GM19043 (cell line): ENCODE data around the gene NUP205.
"Not testable (repeated sequence)": the region's sequence is repeated elsewhere in the genome, so short reads cannot be mapped to it uniquely, and the experiment has no call there.

Source experiments
- ATAC-seq: cut with Tn5 transposase; IDR thresholded peaks from one replicate; pipeline ENCODE4 v1.9.1; 2021; ENCODE audit warnings: low read depth; ENCODE audit not compliant: unreplicated experiment

The NUP205 gene

GRCh38 chr7:135690566-135690965, 132.8 kb downstream of the NUP205 start:
- ATAC-seq: no peak

DNA sequence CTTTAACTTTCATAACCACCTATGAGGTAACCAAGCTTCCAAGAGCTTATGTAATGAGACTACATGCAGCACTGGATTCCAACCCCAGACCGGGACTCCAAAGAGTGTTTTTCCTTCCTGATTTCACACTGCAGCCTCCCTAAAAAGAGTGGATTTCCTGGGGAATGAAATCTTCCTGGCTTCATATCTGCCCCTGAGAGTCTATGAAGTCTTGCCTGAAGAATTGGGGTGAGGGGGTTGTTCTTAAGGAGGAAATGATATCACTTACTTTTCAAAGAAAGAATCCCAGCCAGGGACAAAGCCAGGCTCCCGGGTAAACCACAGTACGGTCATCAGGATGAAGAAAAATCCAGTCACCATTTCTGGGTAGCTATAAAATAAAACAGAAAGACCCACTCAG, 134.3 kb downstream of the NUP205 start:
- no peak for ATAC-seq

DNA sequence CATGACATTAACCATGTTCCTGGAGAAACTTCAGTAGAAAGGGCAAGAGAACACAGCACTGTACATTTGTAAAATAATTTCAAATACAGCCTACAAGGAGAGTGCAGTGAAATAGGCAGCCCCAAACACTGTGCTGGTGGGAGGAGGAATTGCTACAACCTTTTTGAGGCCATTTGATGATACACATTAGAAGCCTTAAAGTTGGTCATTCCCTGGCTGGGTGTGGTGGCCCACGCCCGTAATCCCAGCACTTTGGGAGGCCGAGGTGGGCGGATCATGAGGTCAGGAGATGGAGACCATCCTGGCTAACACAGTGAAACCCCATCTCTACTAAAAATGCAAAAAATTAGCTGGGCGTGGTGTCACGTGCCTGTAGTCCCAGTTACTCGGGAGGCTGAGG, 134.9 kb downstream of the NUP205 start:
- ATAC-seq: not testable (repeated sequence)

DNA sequence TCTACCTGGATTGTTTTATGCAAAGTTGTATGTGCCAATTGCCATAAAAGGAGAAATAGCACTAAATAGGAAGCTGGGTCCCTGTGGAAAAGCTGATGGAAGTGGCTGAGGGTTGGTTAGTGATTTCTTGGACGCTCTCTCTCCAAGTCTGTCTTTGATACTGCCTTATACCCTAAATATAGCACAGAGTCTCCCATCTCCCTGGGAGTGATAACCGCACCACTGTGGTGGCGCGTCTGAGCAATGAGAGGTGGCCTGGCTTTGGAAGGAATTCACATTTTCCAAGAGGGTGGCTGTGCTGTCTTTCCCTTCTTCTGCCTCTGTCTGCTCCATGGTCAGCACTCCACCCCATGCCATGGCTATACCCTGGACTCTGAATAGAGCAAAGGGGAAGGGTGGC, 135.8 kb downstream of the NUP205 start:
- no peak for ATAC-seq

DNA sequence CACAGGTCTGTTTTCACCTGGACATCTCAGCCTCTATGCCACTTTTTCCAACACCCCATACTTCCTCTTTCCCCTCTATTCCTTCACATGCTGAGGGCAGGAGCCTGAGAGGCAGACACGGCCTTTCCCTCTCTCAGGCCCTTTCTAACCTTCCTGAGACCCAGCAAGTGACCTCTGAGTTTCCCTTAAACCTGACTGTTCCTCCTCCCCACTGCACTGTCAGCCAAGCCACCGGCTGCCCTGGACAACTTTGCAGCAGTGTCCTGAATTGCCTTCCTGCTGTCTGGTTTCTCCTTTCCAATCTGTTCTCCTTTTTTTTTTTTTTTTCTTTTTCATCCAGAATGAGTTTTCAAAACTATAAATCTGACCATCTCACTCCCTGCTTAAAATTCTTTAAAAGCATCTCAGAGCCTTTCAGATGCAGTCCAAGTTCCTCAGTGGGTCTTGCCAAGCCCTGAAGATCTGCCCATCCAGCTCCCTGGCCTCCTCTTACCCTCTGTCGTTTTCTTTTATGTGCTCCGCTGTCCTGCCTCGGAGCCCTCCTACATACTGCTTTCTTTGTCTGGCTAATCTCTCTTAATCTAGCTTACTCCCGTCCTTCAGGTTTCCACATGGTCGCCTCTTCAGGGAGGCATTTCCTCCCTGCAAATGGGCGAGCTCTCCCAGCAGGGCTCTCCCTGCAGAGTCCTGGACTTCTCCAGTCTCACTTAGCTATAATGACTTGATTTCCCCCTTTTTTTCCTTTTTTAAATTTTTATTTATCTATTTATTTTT, 139.7 kb downstream of the NUP205 start:
- no peak for ATAC-seq
